Stimulated activated CD8-positive, alpha-beta memory T cell treated with anti-CD3 and anti-CD28 coated beads, Interleukin-2, amount 100 ng/mL, for 48 hours (primary cell): ENCODE measurements around the gene DAB2.
"Not testable (repeated sequence)": the region's sequence is repeated elsewhere in the genome, so short reads cannot be mapped to it uniquely, and the experiment has no call there.

Experiments
- DNase-seq, 2 donors: peaks; one replicate each; pipeline ENCODE4 v3.0.0-alpha.2; 2020; ENCODE audit warnings: low read depth in 2 of 2

DAB2 gene

GRCh38 chr5:39420482-39421145 lies 4.2 kb downstream of the DAB2 start:
- DNase-seq, result no peak

- DNase-seq, result no peak
These were observed 5.0 kb downstream of the DAB2 start for GRCh38 chr5:39419796-39420195.

DNA sequence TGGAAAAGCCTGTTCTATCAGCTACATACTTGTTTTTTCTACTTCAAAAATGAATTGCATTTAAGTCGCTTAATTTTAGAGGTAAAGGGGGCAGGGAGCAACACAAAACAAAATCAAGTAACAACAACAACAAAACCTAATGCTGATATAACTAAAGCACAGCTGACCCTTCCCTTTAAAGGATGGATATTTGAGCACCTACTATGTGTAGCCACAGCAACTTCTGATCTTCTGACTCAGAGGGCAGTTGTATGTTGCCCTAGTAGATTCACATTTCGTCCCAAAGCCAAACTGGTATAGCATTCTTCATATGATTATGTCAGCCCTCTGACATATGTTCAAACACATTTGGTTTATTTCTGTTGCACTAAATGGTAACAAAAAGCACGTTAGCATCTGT lies 6.8 kb downstream of the DAB2 start:
- no peak for DNase-seq

DNA sequence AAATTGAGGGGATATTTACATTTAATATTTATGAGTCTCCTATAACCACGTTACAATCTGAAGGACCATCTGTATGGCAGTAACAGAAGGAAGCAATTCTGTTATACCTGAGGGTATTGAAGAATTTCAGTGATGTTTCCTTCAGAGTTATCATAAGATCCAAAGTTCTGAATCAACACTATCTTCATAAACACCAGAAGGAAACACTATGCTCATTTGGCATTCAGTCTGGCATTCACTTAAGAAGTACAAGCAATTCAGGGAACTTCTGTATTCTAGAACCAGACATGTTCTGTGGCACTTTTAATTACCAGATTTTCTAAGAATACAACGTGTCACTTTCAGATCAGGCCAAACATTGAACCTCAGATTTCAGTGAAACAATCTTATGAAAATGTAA lies 9.6 kb downstream of the DAB2 start:
- DNase-seq, result no peak

DNA sequence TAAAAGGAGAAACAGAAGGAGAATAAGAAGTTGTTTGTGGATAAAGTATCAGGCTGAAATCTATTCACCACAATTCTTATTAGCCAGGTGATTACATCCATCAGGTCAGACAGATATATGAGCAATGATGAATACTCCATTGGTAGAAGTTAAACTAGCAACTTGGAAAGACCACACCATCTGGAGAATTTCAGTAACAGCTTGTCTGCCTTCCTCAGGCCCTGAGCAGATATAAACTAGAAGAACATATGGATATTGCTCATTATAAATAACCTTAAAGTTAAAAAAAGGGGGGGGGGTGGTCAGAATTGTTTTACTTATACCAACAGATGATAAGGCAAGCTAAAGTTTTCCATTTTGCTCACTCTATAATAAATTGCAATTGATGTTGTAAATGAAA lies 10.4 kb downstream of the DAB2 start:
- no peak for DNase-seq

- DNase-seq, result no peak
These were observed 11.0 kb downstream of the DAB2 start for GRCh38 chr5:39413771-39414170.

DNA sequence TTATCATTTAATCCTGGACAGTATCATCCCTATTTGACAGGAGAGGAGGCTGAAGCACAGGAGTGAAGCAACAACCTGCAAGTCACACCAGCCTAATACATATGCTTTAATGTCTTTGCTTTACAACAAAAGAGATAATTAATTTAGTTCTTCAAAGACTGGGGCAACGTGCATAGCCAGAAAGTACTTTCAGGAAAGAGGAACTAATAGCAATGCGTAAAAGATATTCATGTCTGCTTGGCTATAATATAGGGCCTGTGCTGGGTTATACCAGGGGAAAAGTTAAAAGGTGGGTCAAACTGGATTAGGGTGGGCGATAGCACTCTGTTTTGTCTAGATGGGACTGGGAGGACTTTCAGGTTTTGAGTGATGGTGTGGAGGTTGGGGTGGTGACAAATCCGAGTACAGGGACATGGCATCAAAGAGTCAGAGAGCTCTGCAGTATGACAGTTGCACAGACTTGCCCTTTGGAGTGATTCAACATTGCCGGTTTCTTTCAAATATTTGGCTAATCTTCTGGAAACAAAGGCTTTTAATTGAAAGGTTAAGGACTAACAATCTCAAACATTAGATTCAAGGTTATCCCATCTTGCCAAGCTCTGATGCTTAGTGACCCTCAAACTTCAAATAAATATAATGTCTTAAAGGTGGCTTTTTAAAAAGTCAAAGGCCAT lies 11.9 kb downstream of the DAB2 start:
- no peak for DNase-seq

GRCh38 chr5:39411985-39412384 lies 12.8 kb downstream of the DAB2 start:
- no peak for DNase-seq

GRCh38 chr5:39411061-39411460 lies 13.7 kb downstream of the DAB2 start:
- no peak for DNase-seq

GRCh38 chr5:39409033-39409432 lies 15.7 kb downstream of the DAB2 start:
- no peak for DNase-seq

- no peak for DNase-seq
These were observed 19.5 kb downstream of the DAB2 start for GRCh38 chr5:39405083-39405843.

DNA sequence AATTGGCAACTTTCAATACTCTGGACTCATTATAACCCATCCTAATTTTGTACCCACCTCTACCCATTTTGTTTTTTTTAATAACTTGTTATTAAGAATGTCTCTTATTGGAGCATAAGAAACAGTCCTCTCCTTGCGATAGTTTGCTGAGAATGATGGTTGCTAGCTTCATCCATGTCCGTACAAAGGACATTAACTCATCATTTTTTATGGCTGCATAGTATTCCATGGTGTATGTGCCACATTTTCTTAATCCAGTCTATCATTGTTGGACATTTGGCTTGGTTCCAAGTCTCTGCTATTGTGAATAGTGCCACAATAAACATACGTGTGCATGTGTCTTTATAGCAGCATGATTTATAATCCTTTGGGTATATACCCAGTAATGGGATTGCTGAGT lies 21.0 kb downstream of the DAB2 start:
- not testable (repeated sequence) for DNase-seq

DNA sequence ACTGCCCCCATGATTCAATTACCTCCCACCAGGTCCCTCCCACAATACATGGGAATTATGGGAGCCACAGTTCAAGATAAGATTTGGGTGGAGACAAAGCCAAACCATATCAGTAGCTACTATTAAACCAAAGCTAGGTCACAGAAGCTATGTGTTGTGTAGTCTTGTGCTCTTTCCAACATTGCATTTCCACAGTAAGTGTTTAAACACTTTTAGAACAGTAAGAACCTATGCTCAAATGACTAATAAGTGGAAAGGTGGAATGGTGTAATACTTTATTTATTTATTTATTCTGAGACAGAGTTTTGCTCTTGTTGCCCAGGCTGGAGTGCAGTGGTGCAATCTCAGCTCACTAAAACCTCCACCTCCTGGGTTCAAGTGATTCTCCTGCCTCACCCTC lies 22.6 kb downstream of the DAB2 start:
- DNase-seq, result not testable (repeated sequence)

DNA sequence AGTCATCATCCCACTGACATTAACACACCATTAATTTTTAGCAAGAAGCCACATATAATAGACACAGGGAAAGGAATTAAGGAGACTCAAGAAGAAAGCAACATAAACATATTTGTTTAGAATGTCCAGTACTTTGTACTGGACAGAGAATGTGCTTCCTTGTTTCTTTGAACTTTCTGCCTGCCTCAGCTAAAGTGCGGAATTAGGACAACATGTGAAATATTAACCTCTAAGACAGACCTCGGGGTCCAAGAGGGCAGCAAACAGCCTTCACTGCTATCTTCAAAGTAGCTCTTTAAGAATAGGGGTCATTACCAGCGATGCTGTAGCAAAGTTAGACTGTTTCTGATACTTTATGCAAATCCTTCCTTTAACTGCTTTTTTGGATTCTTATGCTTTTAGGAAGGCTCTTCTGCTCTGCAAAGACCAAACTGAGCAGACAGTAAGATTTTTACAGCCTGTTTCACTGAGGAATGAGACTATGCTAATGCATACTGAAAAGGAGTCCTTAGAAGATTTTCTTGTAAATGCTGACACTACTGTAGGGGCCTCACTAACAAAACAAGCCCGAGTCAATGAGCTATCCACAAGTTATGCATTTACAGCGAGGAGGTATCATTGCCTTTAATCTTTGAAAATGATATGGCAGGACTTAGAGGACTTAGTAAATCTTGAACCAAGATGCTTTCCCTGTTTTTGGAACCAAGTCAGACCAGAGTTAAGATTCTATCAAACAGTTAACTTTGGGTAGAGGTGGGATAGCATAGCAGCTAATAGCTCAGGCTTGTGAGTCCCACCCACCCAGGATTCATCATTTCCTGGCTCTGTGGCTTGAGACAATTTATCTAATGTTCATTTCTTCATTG lies 23.8 kb downstream of the DAB2 start:
- DNase-seq, result no peak

- DNase-seq, result no peak
These were observed 25.4 kb downstream of the DAB2 start for GRCh38 chr5:39399135-39400036.

- DNase-seq, result no peak
These were observed 27.9 kb downstream of the DAB2 start for GRCh38 chr5:39396843-39397242.

- DNase-seq, result no peak
These were observed 29.3 kb downstream of the DAB2 start for GRCh38 chr5:39395521-39395920.

DNA sequence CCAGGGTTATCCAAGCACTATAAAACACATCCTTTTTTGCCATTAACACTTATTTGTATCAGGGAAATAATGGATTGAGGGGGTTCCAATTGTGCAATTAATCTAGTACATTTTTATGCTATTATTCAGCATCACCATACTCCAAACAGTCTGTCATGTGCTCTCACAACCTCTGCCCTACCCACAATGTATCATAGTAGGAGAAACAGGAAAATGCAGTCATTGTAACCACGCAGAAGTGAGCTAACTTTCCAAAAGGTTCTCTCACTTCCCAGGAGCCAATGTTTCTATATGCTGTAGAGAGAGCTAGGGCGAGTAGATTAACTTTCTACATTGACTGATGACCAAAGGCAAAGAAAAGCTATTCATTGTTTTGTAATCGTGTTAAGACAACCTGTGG lies 29.8 kb downstream of the DAB2 start:
- DNase-seq, result no peak

DNA sequence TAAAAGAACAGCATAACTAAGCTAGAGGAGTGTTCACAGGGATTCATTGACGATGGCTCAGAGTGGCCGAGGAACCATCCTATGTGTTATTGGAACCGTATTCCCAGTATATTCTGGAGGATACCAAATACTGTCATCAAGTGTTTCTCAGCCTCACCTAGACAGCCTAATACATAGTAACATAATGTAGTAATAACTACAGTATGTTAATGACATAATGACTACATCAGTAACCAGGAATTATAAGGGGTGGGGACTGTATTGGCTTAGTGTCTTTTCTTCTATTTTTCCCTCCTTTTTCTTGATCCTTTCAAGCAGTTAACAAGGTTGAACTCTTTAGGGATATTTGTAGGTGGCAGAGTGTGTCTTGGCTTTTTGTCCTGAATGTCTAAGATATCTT lies 33.8 kb downstream of the DAB2 start:
- DNase-seq, result no peak

DNA sequence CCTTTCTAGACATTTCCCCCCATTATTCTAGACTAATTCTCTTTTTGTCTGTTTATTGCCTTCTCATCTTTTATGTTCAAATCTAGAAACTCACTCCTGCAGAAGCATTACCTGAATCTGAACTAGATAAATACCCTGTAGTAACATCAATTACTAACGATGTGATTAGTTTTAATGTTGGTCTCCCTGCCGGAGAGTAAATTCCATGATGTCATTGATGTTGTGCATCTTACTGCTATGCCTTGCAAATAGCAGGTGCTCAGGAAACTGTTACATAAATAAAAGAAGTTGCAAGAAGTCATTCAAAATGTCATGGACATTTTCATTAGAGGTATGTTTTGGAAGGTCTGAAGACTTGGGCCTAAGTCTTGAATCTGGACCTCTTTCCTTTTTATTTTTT lies 37.5 kb downstream of the DAB2 start:
- DNase-seq, result no peak

GRCh38 chr5:39384271-39384670 lies 40.5 kb downstream of the DAB2 start:
- no peak for DNase-seq
